Lower lobe of right lung (tissue), 2 donors: Measurements from ENCODE around the gene ZCCHC14. TPM values are rescaled to one million over a fixed set of nuclear protein-coding genes. Genes with fewer than 3 reads are reported as not detected.

ENCODE experiments used
- ATAC-seq, 2 donors: fragments of 200-7000 bp; cut with Tn5 transposase; one replicate each; pipeline ENCODE4 v1.9.1; 2020 to 2022; ENCODE audit warnings: mild to moderate bottlenecking in 2 of 2, moderate library complexity in 2 of 2
- DNase-seq: peaks from one replicate; pipeline ENCODE4 v3.0.0-alpha.2; 2020
- H3K27ac ChIP-seq: fragments of 200-600 bp; one replicate; pipeline ENCODE4 v1.8.0; 2022
- H3K27me3 ChIP-seq: fragments of 200-600 bp; one replicate; pipeline ENCODE4 v1.8.0; 2022; ENCODE audit warnings: low read depth
- H3K36me3 ChIP-seq: fragments of 200-600 bp; one replicate; pipeline ENCODE4 v1.8.0; 2022; ENCODE audit warnings: mild to moderate bottlenecking
- H3K4me1 ChIP-seq: fragments of 200-600 bp; one replicate; pipeline ENCODE4 v1.8.0; 2022
- H3K4me3 ChIP-seq: fragments of 200-600 bp; one replicate; pipeline ENCODE4 v1.8.0; 2022; ENCODE audit warnings: mild to moderate bottlenecking
- H3K9me3 ChIP-seq: fragments of 200-600 bp; one replicate; pipeline ENCODE4 v1.8.0; 2022
- intact Hi-C: fragments of 100-400 bp; cut with DNase I; formaldehyde crosslinking; loops from one replicate; pipeline ENCODE4 v1.11.0; 2022
- total RNA-seq: library from RNA; stranded (reverse); fragmentation: NEBNext Ultra II Directional; extraction: Animal tissue kit (Norgen Biotek cat#: 25700); gene quantifications from one replicate; pipeline ENCODE4 v1.2.1, GENCODE V29; 2021
- TF ChIP-seq, protein P1 (sequence below): fragments of 200-600 bp; IDR thresholded peaks from one replicate; pipeline ENCODE4 v1.8.0; 2022; ENCODE audit warnings: antibody characterized with exemption, mild to moderate bottlenecking
- donor health status: DM: no; HTN: yes; CAD: no; lungs with severe emphysema.

The ZCCHC14 gene
- total RNA-seq, 1 donor from 2014 or later = 23.9 TPM

DNA sequence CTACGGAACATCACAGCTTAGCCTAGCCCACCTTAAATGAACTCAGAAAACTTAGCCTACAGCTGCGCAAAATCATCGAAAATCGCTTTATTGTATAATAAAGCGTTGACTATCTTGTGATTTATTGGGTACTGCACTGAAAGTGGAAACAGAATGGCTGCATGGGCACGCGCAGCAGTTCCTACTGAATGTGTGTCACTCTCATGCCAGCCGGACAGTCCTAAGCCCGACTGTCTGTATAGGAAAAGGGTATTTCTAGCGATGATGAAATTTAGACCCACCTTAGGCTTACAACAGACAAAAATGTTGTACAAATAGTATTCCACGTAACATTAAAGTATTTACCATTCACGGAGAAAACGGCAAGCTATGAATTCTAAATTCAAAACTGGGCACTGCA lies 118.5 kb downstream of the ZCCHC14 start:
- Histone ChIP-seq H3K36me3 (peaks cover 6% of the 10 kb centered on the region), H3K9me3 (no peaks in the 10 kb centered on the region), H3K27ac (no peak overlapping the region), H3K27me3 (no peaks in the 10 kb centered on the region), H3K4me1 (peaks cover 21% of the 10 kb centered on the region), H3K4me3 (no peak overlapping the region)
- TF ChIP-seq, protein P1, sequence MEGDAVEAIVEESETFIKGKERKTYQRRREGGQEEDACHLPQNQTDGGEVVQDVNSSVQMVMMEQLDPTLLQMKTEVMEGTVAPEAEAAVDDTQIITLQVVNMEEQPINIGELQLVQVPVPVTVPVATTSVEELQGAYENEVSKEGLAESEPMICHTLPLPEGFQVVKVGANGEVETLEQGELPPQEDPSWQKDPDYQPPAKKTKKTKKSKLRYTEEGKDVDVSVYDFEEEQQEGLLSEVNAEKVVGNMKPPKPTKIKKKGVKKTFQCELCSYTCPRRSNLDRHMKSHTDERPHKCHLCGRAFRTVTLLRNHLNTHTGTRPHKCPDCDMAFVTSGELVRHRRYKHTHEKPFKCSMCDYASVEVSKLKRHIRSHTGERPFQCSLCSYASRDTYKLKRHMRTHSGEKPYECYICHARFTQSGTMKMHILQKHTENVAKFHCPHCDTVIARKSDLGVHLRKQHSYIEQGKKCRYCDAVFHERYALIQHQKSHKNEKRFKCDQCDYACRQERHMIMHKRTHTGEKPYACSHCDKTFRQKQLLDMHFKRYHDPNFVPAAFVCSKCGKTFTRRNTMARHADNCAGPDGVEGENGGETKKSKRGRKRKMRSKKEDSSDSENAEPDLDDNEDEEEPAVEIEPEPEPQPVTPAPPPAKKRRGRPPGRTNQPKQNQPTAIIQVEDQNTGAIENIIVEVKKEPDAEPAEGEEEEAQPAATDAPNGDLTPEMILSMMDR = no peak
- ATAC-seq = no peak
- peak; percentile 21 for DNase-seq
- intact Hi-C loops = no loop called here

DNA sequence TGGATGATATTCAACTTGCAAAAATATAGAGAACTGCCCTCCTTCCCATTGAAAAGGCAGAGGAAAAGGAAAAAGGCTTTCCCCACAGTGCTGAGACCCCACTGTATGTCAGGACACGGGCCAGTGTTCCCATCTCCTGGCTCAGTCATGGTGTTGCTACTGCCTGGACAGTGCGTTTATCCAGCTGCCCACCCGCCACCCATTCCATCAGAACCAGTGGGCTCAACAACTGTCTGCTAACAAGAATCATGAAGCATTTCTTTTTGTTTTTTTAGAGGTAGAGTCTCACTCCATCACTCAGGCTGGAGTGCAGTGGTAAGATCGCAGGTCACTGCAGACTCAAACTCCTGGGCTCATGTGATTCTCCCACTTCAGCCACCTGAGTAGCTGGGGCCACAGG lies 120.5 kb downstream of the ZCCHC14 start:
- Histone ChIP-seq H3K27me3 (no peaks in the 10 kb centered on the region), H3K9me3 (no peaks in the 10 kb centered on the region), H3K4me1 (peaks cover 36% of the 10 kb centered on the region), H3K4me3 (no peak overlapping the region), H3K36me3 (peaks cover 6% of the 10 kb centered on the region), H3K27ac (no peak overlapping the region)
- TF ChIP-seq, protein P1 = no peak
- ATAC-seq (no peak), DNase-seq (no peak)
- intact Hi-C loops = no loop called here

DNA sequence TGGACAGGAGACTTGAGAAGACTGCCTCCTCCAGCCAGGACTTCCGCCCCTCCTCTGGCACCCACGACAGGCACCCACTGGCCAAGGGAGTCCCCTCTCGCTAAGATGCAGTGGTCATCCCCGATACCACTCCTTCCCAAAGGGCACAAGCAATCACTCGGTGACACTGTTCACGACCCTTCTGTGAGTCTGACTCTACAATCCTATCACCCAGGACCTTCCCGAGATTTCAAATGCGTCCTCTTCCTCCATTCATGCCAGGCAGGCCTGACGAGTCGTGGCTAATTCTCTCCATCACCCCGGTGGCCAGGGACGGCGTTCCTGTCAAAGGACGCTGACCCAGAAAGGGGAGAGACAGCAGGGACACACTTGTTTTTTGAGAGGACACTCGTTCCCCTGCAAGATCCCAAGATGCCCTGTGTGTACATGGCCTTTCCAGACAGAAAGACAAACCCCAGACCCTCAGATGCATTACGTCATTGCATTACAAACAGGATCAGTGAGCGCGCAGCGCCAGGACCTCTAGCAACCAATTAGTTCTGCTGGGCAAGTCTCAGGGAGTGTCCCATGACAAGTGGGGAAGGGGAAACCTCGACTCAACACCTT lies 121.5 kb downstream of the ZCCHC14 start:
- peak; percentile 21 for DNase-seq
- Histone ChIP-seq H3K4me1 (peaks cover 36% of the 10 kb centered on the region), H3K4me3 (no peak overlapping the region), H3K9me3 (no peaks in the 10 kb centered on the region), H3K27ac (no peak overlapping the region), H3K36me3 (no peaks in the 10 kb centered on the region), H3K27me3 (no peaks in the 10 kb centered on the region)
- TF ChIP-seq, protein P1 = no peak
- intact Hi-C loops = no loop called here
- ATAC-seq = no peak

DNA sequence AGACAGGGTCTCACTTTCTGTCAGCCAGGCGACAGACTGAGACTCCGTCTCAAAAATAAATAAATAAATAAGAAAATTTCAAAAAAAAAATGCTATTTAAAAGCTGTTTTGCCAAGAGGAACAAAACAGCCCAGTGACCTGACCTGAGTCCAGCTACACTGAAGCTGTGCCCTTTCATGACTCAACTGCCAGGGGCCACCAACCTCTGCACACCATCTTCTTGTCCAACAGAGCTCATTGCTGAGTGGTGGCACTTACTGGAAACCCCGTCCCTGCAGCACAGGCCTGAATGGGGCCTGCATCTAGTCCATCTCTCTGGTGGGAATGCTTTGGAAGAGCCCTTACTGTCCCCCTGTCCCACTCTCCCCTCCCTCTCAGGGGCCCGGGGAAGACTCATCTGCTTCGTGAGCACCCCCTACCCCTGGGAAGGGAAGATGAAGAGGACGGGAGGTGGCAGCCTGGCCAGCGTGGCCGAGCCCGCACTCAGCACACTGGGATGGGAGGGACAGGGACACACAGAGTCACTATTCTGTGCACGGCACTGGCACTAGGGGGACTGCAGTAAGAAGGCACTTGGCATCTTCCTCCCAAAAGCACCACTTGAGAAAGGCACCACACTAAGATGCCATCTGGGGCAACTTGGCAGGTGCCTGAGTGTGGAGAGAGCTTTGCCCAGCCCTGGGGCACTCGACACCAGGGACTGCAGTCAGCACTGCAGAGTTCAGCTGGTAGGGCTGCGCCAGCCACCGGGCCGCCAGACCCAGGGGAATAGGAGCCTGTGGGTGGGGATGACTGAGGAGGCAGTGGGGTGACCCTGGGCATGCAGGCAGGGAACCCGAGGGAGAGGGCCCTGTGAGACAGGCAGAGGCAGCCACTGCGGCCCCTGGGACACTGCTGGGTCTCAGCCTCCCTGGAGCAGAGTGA lies 122.8 kb downstream of the ZCCHC14 start:
- TF ChIP-seq, protein P1 = no peak
- H3K9me3 ChIP-seq = no peaks in the 10 kb centered on the region
- no peaks in the 10 kb centered on the region for H3K36me3 ChIP-seq
- ATAC-seq (peak in 1 of 2 donors; percentile 14), DNase-seq (peak; percentile 24)
- peaks cover 26% of the 10 kb centered on the region for H3K4me1 ChIP-seq
- H3K4me3 ChIP-seq = no peak overlapping the region
- no peak overlapping the region for H3K27ac ChIP-seq
- intact Hi-C loops = no loop called here
- H3K27me3 ChIP-seq = no peaks in the 10 kb centered on the region

DNA sequence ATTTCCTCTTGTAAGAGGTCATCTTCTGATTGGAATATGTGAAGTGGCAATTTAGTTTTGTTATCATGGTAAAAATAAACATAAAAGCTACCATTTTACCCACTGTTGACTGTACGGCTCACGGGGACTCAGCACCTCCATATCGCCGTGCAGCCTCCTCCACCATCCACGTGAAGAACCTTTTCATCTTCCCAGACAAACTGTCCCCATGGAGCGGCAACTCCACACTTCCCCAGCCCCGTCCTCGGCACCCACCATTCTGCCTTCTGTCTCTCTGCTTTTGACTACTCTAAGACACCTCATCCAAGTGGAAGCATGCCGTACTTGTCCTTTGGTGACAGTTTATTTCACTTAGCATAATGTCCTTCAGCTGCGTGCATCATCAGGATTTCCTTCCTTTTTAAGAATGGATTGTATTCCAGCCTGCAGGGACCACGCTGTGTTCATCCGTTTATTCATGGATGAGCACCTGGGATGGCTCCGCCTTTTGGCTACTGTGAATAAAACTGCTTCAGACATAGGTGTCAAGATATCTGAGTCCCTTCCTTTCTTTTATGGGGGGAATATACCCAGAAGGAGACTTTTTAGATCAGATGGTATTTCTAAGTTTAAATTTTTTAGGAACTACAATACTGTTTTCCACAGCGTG lies 123.6 kb downstream of the ZCCHC14 start:
- H3K27me3 ChIP-seq = no peaks in the 10 kb centered on the region
- no peak for ATAC-seq
- no peak overlapping the region for H3K4me3 ChIP-seq
- intact Hi-C loops = no loop called here
- TF ChIP-seq, protein P1 = no peak
- no peaks in the 10 kb centered on the region for H3K36me3 ChIP-seq
- peaks cover 34% of the 10 kb centered on the region for H3K4me1 ChIP-seq
- H3K27ac ChIP-seq = no peak overlapping the region
- no peaks in the 10 kb centered on the region for H3K9me3 ChIP-seq
- DNase-seq = no peak
